NCI-H1105 (cell line): Measurements from ENCODE around the gene ARRB1.
"Not testable (repeated sequence)": the region's sequence is repeated elsewhere in the genome, so short reads cannot be mapped to it uniquely, and the experiment has no call there.

Experiments used
- DNase-seq: peaks from one replicate; lab custom pipeline; 2025; lab: John Stamatoyannopoulos, UW

ARRB1 gene

GRCh38 chr11:75298976-75299260 lies 52.5 kb downstream of the ARRB1 start:
- DNase-seq: no peak

GRCh38 chr11:75298191-75298975 lies 53.1 kb downstream of the ARRB1 start:
- DNase-seq: peak; percentile 37

- DNase-seq: no peak
Observed at GRCh38 chr11:75293903-75294302, 57.6 kb downstream of the ARRB1 start.

- no peak for DNase-seq
Observed at GRCh38 chr11:75292943-75293342, 58.5 kb downstream of the ARRB1 start.

- no peak for DNase-seq
Observed at GRCh38 chr11:75291741-75292140, 59.7 kb downstream of the ARRB1 start.

- DNase-seq: no peak
Observed at GRCh38 chr11:75289919-75290318, 61.5 kb downstream of the ARRB1 start.

- no peak for DNase-seq
Observed at GRCh38 chr11:75289511-75289760, 62.0 kb downstream of the ARRB1 start.

- no peak for DNase-seq
Observed at GRCh38 chr11:75287579-75287978, 63.9 kb downstream of the ARRB1 start.

- DNase-seq: no peak
Observed at GRCh38 chr11:75286826-75287465, 64.5 kb downstream of the ARRB1 start.

GRCh38 chr11:75285776-75286360 lies 65.6 kb downstream of the ARRB1 start:
- DNase-seq: no peak

GRCh38 chr11:75283391-75283931 lies 68.0 kb downstream of the ARRB1 start:
- no peak for DNase-seq

GRCh38 chr11:75281469-75282095 lies 69.9 kb downstream of the ARRB1 start:
- no peak for DNase-seq

- no peak for DNase-seq
Observed at GRCh38 chr11:75280770-75281468, 70.5 kb downstream of the ARRB1 start.

- DNase-seq: peak; percentile 66
Observed at GRCh38 chr11:75280227-75280701, 71.2 kb downstream of the ARRB1 start.

- no peak for DNase-seq
Observed at GRCh38 chr11:75279273-75279672, 72.2 kb downstream of the ARRB1 start.

- DNase-seq: no peak
Observed at GRCh38 chr11:75277991-75278790, 73.3 kb downstream of the ARRB1 start.

GRCh38 chr11:75277211-75277805 lies 74.2 kb downstream of the ARRB1 start:
- DNase-seq: no peak

GRCh38 chr11:75276686-75277085 lies 74.8 kb downstream of the ARRB1 start:
- peak; percentile 93 for DNase-seq

- peak; percentile 22 for DNase-seq
Observed at GRCh38 chr11:75276186-75276585, 75.3 kb downstream of the ARRB1 start.

- no peak for DNase-seq
Observed at GRCh38 chr11:75275581-75275980, 75.9 kb downstream of the ARRB1 start.

- not testable (repeated sequence) for DNase-seq
Observed at GRCh38 chr11:75274716-75275115, 76.7 kb downstream of the ARRB1 start.
